Common myeloid progenitor, CD34-positive (primary cell): ENCODE results near the gene TENT5C.

Source experiments
- CTCF ChIA-PET: fragments of 350-600 bp; sonication (Branson Sonifier 250); formaldehyde crosslinking; loops from one replicate; lab custom pipeline; 2021; ENCODE audit warnings: antibody characterized with exemption; lab: Charles Lee
- POLR2A ChIA-PET: fragments of 350-600 bp; sonication (Branson Sonifier 250); formaldehyde crosslinking; loops from one replicate; lab custom pipeline; 2021; ENCODE audit warnings: antibody characterized with exemption; lab: Charles Lee
- DNase-seq, 3 donors: peaks; one replicate each; pipeline versions ENCODE4 v3.0.0 to v3.0.0-alpha.2; 2013
- H3K27ac ChIP-seq, 2 experiments: 1 replicate in 1 of 2; 2 replicates in 1 of 2; pipeline ENCODE4 v1.7.0; 2013; ENCODE audit warnings: inconsistent platforms in 2 of 2, low read length in 2 of 2, mild to moderate bottlenecking in 2 of 2, low read depth in 1 of 2, moderate library complexity in 1 of 2; ENCODE audit not compliant: severe bottlenecking in 2 of 2, insufficient read depth in 1 of 2, poor library complexity in 1 of 2
- H3K27me3 ChIP-seq, 5 experiments: replicated peaks in 2 of 5; 1 replicate in 3 of 5; 2 replicates in 2 of 5; pipeline versions ENCODE4 v1.6.1 to v1.7.0; 2013; ENCODE audit warnings: low read length in 4 of 5, mild to moderate bottlenecking in 2 of 5, moderate library complexity in 2 of 5, inconsistent platforms in 1 of 5; ENCODE audit not compliant: insufficient read depth in 5 of 5, control insufficient read depth in 4 of 5
- H3K36me3 ChIP-seq, 4 experiments: 1 replicate in 2 of 4; 2 replicates in 2 of 4; pipeline versions ENCODE4 v1.6.1 to v1.7.0; 2013; ENCODE audit warnings: low read length in 3 of 4, control low read depth in 1 of 4, mild to moderate bottlenecking in 1 of 4; ENCODE audit not compliant: control insufficient read depth in 4 of 4, insufficient read depth in 4 of 4
- H3K4me1 ChIP-seq, 4 experiments: 1 replicate in 3 of 4; 2 replicates in 1 of 4; pipeline versions ENCODE4 v1.6.1 to v1.7.1; 2013; ENCODE audit warnings: low read length in 3 of 4, mild to moderate bottlenecking in 3 of 4, control low read depth in 1 of 4, inconsistent platforms in 1 of 4, moderate library complexity in 1 of 4; ENCODE audit not compliant: control insufficient read depth in 4 of 4, insufficient read depth in 4 of 4; ENCODE audit errors: control extremely low read depth in 1 of 4
- H3K4me3 ChIP-seq, 7 experiments: 1 replicate in 4 of 7; 2 replicates in 3 of 7; pipeline versions ENCODE4 v1.5.1 to v1.7.0; 2013; ENCODE audit warnings: mild to moderate bottlenecking in 7 of 7, low read length in 6 of 7, moderate library complexity in 6 of 7, inconsistent platforms in 2 of 7, low read depth in 2 of 7, control low read depth in 1 of 7; ENCODE audit not compliant: insufficient read depth in 4 of 7, control insufficient read depth in 1 of 7; ENCODE audit errors: extremely low read depth in 1 of 7
- H3K9me3 ChIP-seq, 5 experiments: 1 replicate in 4 of 5; 2 replicates in 1 of 5; pipeline versions ENCODE4 v1.6.1 to v1.7.1; 2013; ENCODE audit warnings: low read length in 4 of 5, mild to moderate bottlenecking in 2 of 5, inconsistent platforms in 1 of 5, low read depth in 1 of 5, moderate library complexity in 1 of 5; ENCODE audit not compliant: control insufficient read depth in 4 of 5, insufficient read depth in 2 of 5; ENCODE audit errors: control extremely low read depth in 1 of 5
- WGBS: methylation state at CpG from one replicate; pipeline ENCODE4 v1.1.5; 2013; ENCODE audit not compliant: insufficient coverage; 5-methylcytosine and 5-hydroxymethylcytosine counted together

TENT5C gene

DNA sequence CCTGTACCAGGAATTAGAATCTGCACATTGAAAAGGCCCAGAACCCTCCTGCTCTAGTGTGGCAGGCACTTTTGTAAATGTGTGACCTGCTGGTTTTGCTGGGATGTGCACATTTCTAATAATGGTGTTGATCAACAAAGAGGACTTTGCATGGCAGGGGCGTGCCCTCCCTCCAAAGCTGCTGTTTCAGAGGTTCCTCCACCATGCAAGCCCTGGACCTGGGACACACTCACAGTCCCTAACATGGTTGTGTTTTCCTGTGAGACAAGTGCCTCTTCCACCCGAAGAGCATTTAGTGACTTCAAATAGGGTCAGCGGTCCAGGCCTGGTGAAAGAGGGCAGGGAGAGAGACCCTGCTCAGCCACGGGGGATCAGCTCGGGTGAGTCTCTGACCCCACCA is 28.1 kb downstream of the TENT5C start:
- H3K9me3 ChIP-seq, result no peaks in the 10 kb centered on the region
- CTCF ChIA-PET, result interaction anchor here (1.0 kb wide), 1 partner anchor 14 kb away, joined by 3 read pairs; no protein-coding TSS in a partner anchor
- H3K4me3 ChIP-seq, result no peak overlapping the region
- peaks cover 0 to under 1% (median 0%) of the 10 kb centered on the region in 4 experiments for H3K36me3 ChIP-seq
- WGBS, result 97% methylated on average over 5 of the region's 5 CpGs
- peaks cover 0 to 10% (median 5%) of the 10 kb centered on the region in 5 experiments for H3K27me3 ChIP-seq
- DNase-seq, result no peak
- no peak overlapping the region for H3K27ac ChIP-seq
- H3K4me1 ChIP-seq, result peaks cover 0 to 17% (median 9%) of the 10 kb centered on the region in 4 experiments
- POLR2A ChIA-PET, result no interaction called here

DNA sequence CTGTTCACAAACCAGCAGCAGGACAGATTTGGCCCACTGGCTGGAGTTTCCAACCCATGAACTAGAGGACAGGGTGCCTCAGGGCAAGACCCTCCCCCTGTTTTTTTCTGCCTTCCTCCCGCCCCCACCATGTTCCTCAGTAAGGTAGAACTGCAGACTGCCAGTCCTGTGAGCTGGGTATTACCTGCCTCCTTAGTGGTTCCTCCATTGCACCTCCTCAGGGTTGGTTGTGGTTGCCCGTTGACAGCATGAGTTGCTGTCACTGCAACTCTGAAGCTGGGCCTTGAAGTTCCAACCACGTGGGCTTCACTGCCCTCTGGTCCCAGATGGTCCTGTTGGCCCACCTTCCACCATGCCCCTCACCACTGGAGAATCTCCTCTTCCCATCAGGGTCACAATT is 28.8 kb downstream of the TENT5C start:
- no peak overlapping the region for H3K27ac ChIP-seq
- ChIA-PET POLR2A (no interaction called here), CTCF (no interaction called here)
- H3K27me3 ChIP-seq, result peaks cover 0 to 10% (median 5%) of the 10 kb centered on the region in 5 experiments
- no peaks in the 10 kb centered on the region for H3K36me3 ChIP-seq
- no peak overlapping the region for H3K4me3 ChIP-seq
- WGBS, result 100% methylated on average over 2 of the region's 3 CpGs
- no peaks in the 10 kb centered on the region for H3K9me3 ChIP-seq
- no peak for DNase-seq
- peaks cover 0 to 17% (median 9%) of the 10 kb centered on the region in 4 experiments for H3K4me1 ChIP-seq

GRCh38 chr1:117635805-117636204 is 30.0 kb downstream of the TENT5C start:
- WGBS, result 94% methylated on average over 3 of the region's 3 CpGs
- no peaks in the 10 kb centered on the region for H3K36me3 ChIP-seq
- DNase-seq, result no peak
- H3K4me3 ChIP-seq, result no peak overlapping the region
- no peaks in the 10 kb centered on the region for H3K9me3 ChIP-seq
- H3K27me3 ChIP-seq, result peaks cover 0 to 10% (median 5%) of the 10 kb centered on the region in 5 experiments
- H3K4me1 ChIP-seq, result peaks cover 0 to 17% (median 9%) of the 10 kb centered on the region in 4 experiments
- CTCF ChIA-PET, result no interaction called here
- POLR2A ChIA-PET, result no interaction called here
- no peak overlapping the region for H3K27ac ChIP-seq

DNA sequence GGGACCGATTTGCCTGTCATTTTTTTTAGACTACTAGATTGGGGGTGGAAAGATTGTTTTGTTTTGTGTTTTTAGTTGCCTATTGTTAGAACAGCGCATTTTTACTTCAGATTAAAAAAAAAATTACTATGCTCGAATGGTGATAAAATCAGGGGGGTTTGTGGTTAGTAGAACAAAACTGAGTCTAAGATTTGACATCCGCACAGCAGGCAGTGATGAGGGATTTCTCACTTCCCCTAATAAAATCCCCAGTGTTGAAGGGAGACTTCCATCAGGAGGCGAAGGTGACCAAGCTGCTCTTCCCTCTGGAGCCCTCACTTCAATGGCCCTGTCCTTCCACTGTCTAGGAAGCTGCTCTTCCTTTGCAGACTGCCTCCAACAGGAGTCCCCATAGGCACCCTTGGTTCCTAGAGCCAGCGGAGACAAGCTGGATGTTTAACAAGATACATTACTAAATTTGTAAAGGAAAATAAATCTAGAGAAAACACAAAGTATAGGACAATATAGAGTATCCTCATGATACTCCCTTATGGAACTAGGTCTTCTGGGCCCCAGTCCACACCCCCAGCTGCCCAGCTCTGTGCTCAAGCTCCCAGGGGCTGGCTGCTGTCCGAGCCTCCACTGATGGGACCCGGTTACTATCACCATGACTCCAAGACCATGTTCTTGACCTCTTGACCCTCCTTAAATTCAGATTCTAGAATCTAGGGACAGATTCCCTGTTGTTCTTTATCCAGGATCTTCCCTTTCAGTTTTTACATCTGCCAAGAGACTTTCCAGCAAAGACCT is 31.0 kb downstream of the TENT5C start:
- H3K4me1 ChIP-seq, result peaks cover 0 to 17% (median 9%) of the 10 kb centered on the region in 4 experiments
- ChIA-PET POLR2A (interaction anchor here (1.1 kb wide), 1 partner anchor 24 kb away, joined by 3 read pairs; no protein-coding TSS in a partner anchor), CTCF (interaction anchor here (1.2 to 2.3 kb wide), 6 partner anchors 13 to 121 kb away, joined by 4 to 7 read pairs (median 4); no protein-coding TSS in a partner anchor)
- H3K36me3 ChIP-seq, result no peaks in the 10 kb centered on the region
- 40% methylated on average over 2 of the region's 8 CpGs for WGBS
- H3K27ac ChIP-seq, result no peak overlapping the region
- H3K27me3 ChIP-seq, result peaks cover 0 to 10% (median 5%) of the 10 kb centered on the region in 5 experiments
- no peaks in the 10 kb centered on the region for H3K9me3 ChIP-seq
- H3K4me3 ChIP-seq, result no peak overlapping the region
- peak in 2 of 3 donors; percentile 64 to 75 for DNase-seq

DNA sequence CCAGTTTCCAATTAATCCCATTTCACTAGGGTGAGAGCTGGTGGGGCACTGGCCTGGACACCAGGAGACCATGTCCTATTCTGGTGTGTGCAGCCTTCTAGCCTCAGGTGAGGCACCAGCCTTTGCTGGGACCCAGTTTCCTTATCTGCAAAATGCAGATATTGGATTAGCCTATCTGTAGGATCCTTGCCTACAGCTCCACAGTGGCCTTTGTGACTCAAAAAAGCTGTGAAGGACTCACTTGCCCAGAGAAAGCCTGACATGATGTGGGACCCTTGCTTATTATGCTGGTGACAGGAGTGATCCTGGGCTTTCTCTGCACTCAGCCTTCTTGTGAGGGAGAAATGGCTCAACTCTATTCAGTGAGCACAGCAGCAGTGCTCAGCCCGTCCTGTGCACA is 32.3 kb downstream of the TENT5C start:
- ChIA-PET CTCF (interaction anchor here (1.1 to 2.3 kb wide), 8 partner anchors 12 to 120 kb away, joined by 3 to 7 read pairs (median 4); no protein-coding TSS in a partner anchor), POLR2A (no interaction called here)

GRCh38 chr1:117638759-117639158 is 32.9 kb downstream of the TENT5C start:
- ChIA-PET POLR2A (no interaction called here), CTCF (interaction anchor here (1.2 to 3.2 kb wide), 4 partner anchors 14 to 116 kb away, joined by 3 to 8 read pairs (median 4); no protein-coding TSS in a partner anchor)
- no peak for DNase-seq
- WGBS, result 96% methylated on average over 3 of the region's 4 CpGs
- Histone ChIP-seq H3K9me3 (no peaks in the 10 kb centered on the region), H3K36me3 (no peaks in the 10 kb centered on the region), H3K27me3 (peaks cover 0 to 11% (median 5%) of the 10 kb centered on the region in 5 experiments), H3K27ac (no peak overlapping the region), H3K4me1 (peaks cover 0 to 11% (median 9%) of the 10 kb centered on the region in 4 experiments), H3K4me3 (no peak overlapping the region)

More for the DNA sequence above, 32.3 kb downstream of the TENT5C start:
- no peak for DNase-seq
- Histone ChIP-seq H3K9me3 (no peaks in the 10 kb centered on the region), H3K36me3 (no peaks in the 10 kb centered on the region), H3K27ac (no peak overlapping the region), H3K4me3 (no peak overlapping the region), H3K27me3 (peaks cover 0 to 11% (median 5%) of the 10 kb centered on the region in 5 experiments), H3K4me1 (peaks cover 0 to 11% (median 9%) of the 10 kb centered on the region in 4 experiments)
- 0% methylated on average over 1 of the region's 1 CpG for WGBS

- Histone ChIP-seq H3K36me3 (no peaks in the 10 kb centered on the region), H3K9me3 (no peaks in the 10 kb centered on the region), H3K27ac (no peak overlapping the region), H3K4me1 (peaks cover 0 to 16% (median 9%) of the 10 kb centered on the region in 4 experiments), H3K4me3 (no peak overlapping the region), H3K27me3 (peaks cover 0 to 10% (median 5%) of the 10 kb centered on the region in 5 experiments)
- POLR2A ChIA-PET, result no interaction called here
- CTCF ChIA-PET, result interaction anchor here (1.3 to 3.2 kb wide), 2 partner anchors 15 to 45 kb away, joined by 3 to 8 read pairs; no protein-coding TSS in a partner anchor
- DNase-seq, result no peak
- 100% methylated on average over 1 of the region's 4 CpGs for WGBS
Measured at GRCh38 chr1:117639741-117640140, 33.9 kb downstream of the TENT5C start.
